ENCODE data around the gene ZNF804A.
A peak's percentile ranks its signal among the peaks of the same experiment; 100 is the strongest.

The ZNF804A gene

GRCh38 chr2:184611361-184612085 lies 13.2 kb downstream of the ZNF804A start:
- DNase-seq: peak; percentile 69

DNA sequence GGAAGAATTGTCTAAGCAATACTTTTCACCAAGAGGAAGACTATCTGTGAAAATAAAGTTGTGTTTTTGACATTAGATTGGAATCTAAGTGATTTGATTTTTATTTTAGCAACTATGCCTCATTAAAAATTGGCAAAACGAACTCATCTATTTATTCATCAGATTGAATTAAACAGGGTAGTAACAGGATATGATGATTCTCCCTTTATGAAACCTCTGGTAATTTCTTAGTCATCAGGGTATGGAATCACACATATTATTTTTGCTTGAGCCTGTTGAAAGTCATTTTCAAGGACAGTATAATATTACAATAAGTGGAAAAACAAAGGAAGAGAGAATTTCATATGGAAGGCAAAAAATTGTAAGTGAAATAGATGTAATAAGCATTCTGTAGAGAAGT lies 22.0 kb downstream of the ZNF804A start:
- DNase-seq: peak; percentile 7

DNA sequence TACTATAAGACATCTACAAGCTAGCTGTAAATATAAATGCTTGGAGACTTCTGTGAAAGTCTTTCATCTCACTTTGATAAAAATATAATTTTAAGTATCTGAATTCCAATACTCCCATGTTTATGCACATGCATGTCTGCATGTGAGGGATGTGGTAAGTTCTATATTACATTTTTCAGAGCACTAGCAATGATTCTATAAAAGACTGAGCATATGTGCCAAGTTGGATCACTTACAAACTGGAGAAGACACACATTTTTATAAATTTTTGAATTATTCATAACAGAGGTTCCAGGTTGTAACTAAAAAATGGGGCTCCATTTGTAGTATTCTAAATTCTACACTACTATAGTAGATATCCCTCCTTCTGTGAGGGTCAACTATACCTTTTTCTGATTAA lies 26.0 kb downstream of the ZNF804A start:
- no peak for DNase-seq

DNA sequence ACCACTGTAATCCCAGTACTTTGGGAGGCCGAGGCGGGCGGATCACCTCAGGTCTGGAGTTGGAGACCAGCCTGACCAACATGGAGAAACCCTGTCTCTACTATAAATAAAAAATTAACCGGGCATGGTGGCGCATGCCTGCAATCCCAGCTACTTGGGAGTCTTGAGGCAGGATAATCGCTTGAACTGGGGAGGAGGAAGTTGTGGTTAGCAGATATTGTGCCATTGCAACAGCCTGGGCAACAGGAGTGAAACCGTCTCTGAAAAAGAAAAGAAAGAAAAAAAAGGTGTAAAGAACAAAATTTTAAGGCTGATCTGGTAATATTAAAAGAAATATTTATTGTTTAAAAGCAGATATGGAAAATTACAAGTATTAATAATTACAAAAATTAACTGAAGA lies 29.7 kb downstream of the ZNF804A start:
- no peak for DNase-seq

GRCh38 chr2:184633726-184634125 lies 35.4 kb downstream of the ZNF804A start:
- no peak for DNase-seq

DNA sequence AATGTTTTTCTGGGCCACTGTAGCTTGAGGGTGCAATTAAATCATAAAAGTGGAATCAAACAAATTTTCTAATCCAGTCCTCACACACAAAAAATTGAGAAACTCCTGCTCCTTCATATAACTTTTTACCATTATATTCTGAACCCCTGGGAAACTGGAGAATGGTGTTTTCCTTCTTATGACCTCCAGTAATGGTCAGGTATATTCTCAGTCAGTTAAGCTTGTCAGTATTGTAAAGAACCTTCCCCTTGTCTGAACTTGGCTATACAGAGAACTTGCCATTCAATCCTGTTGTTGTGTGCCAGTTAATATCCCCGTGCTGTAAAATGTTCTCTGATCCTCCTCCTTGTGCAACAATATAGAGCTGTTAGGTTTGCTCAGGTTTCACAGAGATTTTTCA lies 39.5 kb downstream of the ZNF804A start:
- DNase-seq: no peak

DNA sequence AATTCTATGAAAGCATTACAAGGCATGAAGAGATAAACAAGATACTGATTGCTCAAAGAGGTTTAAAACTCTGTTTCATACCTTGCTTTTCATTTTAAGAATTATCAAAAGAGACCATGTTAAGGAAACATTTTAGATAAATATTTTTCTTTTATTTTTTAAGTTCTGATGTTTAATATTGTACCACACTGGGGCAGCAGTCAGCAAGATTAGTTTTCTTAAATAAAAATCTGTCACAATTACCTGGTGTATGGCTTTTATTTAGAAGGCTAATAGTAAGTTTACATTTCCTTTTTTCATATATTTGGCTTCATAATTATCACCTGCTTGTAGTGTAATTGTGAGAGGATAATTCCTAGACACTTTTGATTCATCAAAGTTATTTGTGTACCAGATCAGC lies 46.4 kb downstream of the ZNF804A start:
- DNase-seq: peak; percentile 9

DNA sequence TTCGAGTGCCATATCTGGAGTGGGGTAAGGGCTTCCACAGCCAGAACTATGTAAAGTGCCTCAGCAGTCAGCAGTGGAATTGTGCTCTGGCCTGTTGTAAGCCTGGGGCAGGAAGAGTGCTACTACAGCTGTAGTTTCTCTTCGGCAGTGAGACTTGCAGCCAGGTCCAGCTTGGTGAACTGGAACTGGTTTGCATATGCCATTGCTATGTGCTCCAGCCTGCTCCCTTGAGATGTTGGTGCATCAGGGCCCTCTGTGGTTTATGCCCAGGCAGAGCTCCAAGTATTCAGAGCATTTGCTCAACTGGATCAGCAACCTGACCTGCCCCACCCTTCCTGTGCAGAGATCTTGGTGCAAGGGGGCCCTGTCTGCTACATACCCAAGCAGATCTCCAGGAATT lies 47.8 kb downstream of the ZNF804A start:
- DNase-seq: peak; percentile 37

DNA sequence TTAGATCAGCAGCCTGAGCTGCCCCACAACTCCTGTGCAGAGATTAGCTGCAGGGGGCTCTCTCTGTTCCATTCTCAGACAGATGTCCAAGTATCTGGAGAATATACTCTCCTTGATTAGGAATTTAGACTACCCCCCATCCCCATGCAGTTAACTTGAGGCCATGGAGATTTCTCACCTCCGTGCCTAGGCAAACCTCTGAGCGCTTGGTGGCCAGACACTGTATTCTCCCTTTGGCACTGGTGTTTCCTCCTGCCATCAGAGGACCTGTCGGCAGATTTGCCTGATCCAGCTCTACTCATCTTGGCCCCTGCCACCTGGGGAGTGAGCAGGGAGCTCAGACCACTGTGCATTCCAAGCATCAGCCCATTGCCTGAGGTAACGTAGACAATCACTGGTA lies 48.3 kb downstream of the ZNF804A start:
- DNase-seq: no peak

GRCh38 chr2:184654945-184655344 lies 56.6 kb downstream of the ZNF804A start:
- peak; percentile 38 for DNase-seq

DNA sequence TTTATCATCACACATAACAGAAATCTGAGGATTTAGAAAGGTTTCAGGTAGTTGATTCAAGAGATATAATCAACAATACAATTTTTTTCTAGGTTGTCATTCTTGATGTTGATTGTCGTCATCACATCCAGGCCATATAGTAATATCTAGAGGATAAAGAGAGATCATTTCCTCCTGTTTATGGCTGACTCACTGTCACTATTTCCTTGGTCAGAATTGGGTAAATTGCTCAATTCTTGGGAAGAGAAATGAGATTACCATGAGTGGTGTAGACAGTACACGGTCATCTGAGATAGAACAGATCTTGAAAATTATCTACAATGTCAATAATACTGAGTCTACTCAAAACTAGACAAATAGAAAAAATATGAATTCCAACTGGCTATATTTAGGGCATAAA lies 78.8 kb downstream of the ZNF804A start:
- DNase-seq: no peak

- DNase-seq: no peak
Measured at GRCh38 chr2:184679219-184680018, 81.1 kb downstream of the ZNF804A start.

- DNase-seq: no peak
Measured at GRCh38 chr2:184680825-184681224, 82.5 kb downstream of the ZNF804A start.

GRCh38 chr2:184681642-184682321 lies 83.5 kb downstream of the ZNF804A start:
- DNase-seq: no peak

- no peak for DNase-seq
Measured at GRCh38 chr2:184683911-184684310, 85.6 kb downstream of the ZNF804A start.

GRCh38 chr2:184685999-184686841 lies 87.9 kb downstream of the ZNF804A start:
- DNase-seq: peak; percentile 43

GRCh38 chr2:184689638-184690037 lies 91.3 kb downstream of the ZNF804A start:
- peak; percentile 35 for DNase-seq

- DNase-seq: peak; percentile 80
Measured at GRCh38 chr2:184692141-184692734, 93.9 kb downstream of the ZNF804A start.

GRCh38 chr2:184696644-184697043 lies 98.3 kb downstream of the ZNF804A start:
- no peak for DNase-seq

DNA sequence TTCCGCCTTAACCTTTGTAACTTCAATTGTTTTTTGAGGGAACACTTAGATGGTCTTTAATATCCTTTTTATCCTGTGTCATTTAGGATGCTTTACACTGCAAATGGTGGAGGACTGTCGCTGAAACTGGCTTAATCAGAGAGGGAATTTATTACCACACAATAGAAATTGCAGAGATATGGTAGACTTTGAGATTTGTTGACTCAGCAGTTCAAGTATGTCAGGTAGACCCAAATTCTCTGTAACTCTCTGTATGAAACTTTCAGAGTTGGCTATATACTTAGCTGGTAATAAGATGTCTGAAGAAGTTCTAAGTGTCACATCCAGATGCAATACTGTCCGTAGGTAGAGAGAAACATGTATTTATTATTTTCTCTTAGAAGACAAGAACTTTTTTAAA lies 100.1 kb downstream of the ZNF804A start:
- DNase-seq: no peak

DNA sequence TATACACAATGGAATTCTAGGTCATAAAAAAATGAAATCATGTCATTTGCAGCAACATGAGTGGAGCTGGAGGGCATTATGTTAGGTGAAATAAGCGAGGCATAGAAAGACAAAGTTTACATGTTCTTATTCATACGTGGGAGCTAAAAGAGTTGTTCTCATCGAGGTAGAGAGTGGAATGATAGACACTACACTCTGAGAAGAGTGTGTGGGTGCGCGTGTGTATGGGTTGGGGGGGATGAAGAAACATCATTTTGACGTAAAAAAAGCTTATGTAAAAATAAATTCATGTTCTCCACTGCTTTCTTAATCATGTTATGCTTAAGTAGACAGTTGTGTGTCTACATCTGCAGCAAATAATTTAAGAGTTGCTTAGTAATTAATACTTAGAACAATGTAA lies 123.6 kb downstream of the ZNF804A start:
- no peak for DNase-seq

- DNase-seq: no peak
Measured at GRCh38 chr2:184727813-184728212, 129.5 kb downstream of the ZNF804A start.
